ENCODE data around the gene CLDN6. TPM values are rescaled to one million over a fixed set of nuclear protein-coding genes. Genes with fewer than 3 reads are reported as not detected.

The CLDN6 gene, protein sequence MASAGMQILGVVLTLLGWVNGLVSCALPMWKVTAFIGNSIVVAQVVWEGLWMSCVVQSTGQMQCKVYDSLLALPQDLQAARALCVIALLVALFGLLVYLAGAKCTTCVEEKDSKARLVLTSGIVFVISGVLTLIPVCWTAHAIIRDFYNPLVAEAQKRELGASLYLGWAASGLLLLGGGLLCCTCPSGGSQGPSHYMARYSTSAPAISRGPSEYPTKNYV
- 33.0 TPM for total RNA-seq (ENCODE audit: unreplicated experiment)
- long read RNA-seq, partial matches to known transcripts = 0 of 3 reads
- long read RNA-seq, other reads (novel, unspliced or antisense) = 0 of 3 reads

DNA sequence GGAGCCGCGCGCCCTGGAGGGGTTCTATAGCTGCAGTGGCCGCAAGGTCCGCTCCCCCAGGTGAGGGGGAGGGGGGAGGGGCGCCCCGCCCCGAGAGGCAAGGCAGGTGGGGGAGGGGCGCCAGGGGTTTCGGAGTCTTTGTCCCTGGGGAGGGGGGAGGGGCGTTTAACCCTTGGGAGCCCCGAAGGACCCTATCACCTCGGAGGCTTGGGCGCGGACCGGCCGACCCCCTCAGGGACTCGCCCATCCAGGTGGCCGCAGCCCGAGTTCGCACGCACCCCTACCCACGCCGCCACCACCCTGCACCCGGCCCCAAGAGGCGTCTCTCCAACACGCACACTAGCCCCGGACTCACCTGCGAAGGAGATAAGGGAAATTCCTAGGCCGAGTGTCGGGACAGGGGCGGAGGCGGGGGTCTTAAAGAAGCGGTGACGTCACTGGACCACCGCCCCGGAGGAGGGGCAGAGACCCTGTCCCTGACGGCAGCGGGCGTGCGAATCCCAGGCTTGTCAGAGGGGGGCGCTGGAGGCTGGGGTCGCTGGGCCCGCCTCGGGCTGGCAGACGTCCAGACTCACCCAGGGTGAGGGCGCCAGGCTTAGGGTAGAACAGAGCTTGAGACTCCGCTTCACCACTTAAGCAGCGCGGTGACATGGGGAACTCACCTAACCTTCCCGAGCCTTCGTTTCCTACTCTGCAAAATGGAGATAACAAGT lies at the start of gene CLDN6:
Gene CLDN6 (minus strand): TSS at position 390 of the 713 bp plus-strand sequence. CDS start 2,162 bp downstream, outside the sequence.
- peak; percentile 89 for DNase-seq (ENCODE audit: low spot score)
- Mint-ChIP-seq H3K36me3 (ENCODE audit: low read depth, unreplicated experiment) (peaks cover 5% of the 10 kb centered on the region), H3K27ac (ENCODE audit: unreplicated experiment) (peak within 1 kb of the TSS; percentile 70), H3K4me1 (ENCODE audit: unreplicated experiment) (peaks cover 18% of the 10 kb centered on the region), H3K9me3 (ENCODE audit: unreplicated experiment) (no peaks in the 10 kb centered on the region), H3K27me3 (ENCODE audit: unreplicated experiment) (peaks cover 20% of the 10 kb centered on the region), H3K4me3 (ENCODE audit: unreplicated experiment) (peak within 1 kb of the TSS; percentile 86)
- TF ChIP-seq, protein P1, sequence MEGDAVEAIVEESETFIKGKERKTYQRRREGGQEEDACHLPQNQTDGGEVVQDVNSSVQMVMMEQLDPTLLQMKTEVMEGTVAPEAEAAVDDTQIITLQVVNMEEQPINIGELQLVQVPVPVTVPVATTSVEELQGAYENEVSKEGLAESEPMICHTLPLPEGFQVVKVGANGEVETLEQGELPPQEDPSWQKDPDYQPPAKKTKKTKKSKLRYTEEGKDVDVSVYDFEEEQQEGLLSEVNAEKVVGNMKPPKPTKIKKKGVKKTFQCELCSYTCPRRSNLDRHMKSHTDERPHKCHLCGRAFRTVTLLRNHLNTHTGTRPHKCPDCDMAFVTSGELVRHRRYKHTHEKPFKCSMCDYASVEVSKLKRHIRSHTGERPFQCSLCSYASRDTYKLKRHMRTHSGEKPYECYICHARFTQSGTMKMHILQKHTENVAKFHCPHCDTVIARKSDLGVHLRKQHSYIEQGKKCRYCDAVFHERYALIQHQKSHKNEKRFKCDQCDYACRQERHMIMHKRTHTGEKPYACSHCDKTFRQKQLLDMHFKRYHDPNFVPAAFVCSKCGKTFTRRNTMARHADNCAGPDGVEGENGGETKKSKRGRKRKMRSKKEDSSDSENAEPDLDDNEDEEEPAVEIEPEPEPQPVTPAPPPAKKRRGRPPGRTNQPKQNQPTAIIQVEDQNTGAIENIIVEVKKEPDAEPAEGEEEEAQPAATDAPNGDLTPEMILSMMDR (IDR thresholded peaks at IDR 0.05; ENCODE audit: unreplicated experiment) = peak; percentile 73

DNA sequence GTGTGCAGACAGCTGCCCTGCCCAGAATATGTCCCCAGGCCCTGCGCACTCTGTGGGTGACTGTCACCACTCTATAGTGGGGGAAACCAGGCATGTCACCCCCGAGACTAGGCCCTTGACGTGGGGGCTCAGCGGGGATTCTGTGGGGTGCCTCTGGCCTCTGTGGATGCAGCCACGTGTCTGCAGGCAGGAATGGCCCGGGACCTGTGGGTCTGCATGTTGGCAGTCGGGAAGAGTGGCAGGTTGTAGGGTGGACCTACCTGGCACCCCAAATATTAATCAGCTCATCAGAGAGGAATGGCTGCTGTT lies 48.4 kb upstream of the CLDN6 start:
- Mint-ChIP-seq H3K27me3 (ENCODE audit: unreplicated experiment) (peaks cover 4% of the 10 kb centered on the region), H3K4me3 (ENCODE audit: unreplicated experiment) (no peak overlapping the region), H3K9me3 (ENCODE audit: unreplicated experiment) (no peaks in the 10 kb centered on the region), H3K27ac (ENCODE audit: unreplicated experiment) (no peak overlapping the region), H3K36me3 (ENCODE audit: low read depth, unreplicated experiment) (peaks cover 9% of the 10 kb centered on the region), H3K4me1 (ENCODE audit: unreplicated experiment) (no peaks in the 10 kb centered on the region)
- no peak for DNase-seq (ENCODE audit: low spot score)
- TF ChIP-seq, protein P1 (IDR thresholded peaks at IDR 0.05; ENCODE audit: unreplicated experiment) = no peak

DNA sequence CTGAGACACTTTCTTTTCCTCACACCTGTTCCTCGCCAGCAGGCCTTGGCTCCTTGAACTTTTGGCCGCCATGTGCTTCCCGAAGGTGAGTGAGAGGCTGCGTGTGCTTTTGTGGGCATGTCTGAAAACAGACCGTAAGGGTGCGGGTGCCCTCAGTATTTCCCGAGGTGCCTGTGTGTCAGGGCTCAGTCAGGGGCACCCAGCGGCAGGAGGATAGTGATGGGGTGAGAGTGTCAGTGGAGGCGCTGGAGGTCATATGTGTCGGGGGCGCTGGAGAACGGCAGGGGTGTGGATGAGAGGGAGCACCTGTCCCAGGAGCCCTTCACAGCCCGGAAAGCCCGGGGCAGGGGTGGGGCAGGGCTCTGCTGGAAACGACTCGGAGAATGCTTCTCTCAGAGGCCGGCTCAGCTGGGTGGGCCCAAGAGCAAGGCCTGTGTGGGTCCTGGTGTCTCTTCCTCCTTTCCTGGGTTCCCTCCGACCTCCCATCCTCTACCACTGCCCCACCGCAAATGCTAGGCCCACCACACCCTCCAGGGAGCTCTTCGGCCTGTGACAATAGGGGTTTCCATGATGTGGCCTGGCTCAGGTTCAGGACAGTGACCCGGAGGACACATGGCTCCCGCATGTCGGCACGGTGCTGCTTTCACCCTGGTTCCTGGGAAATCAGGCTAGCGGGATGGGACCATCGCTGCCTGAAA lies 47.9 kb upstream of the CLDN6 start:
- peaks cover 9% of the 10 kb centered on the region for H3K36me3 Mint-ChIP-seq (ENCODE audit: low read depth, unreplicated experiment)
- peaks cover 4% of the 10 kb centered on the region for H3K27me3 Mint-ChIP-seq (ENCODE audit: unreplicated experiment)
- DNase-seq (ENCODE audit: low spot score) = no peak
- H3K27ac Mint-ChIP-seq (ENCODE audit: unreplicated experiment) = no peak overlapping the region
- no peak overlapping the region for H3K4me3 Mint-ChIP-seq (ENCODE audit: unreplicated experiment)
- no peaks in the 10 kb centered on the region for H3K9me3 Mint-ChIP-seq (ENCODE audit: unreplicated experiment)
- no peaks in the 10 kb centered on the region for H3K4me1 Mint-ChIP-seq (ENCODE audit: unreplicated experiment)
- TF ChIP-seq, protein P1 (IDR thresholded peaks at IDR 0.05; ENCODE audit: unreplicated experiment) = no peak

DNA sequence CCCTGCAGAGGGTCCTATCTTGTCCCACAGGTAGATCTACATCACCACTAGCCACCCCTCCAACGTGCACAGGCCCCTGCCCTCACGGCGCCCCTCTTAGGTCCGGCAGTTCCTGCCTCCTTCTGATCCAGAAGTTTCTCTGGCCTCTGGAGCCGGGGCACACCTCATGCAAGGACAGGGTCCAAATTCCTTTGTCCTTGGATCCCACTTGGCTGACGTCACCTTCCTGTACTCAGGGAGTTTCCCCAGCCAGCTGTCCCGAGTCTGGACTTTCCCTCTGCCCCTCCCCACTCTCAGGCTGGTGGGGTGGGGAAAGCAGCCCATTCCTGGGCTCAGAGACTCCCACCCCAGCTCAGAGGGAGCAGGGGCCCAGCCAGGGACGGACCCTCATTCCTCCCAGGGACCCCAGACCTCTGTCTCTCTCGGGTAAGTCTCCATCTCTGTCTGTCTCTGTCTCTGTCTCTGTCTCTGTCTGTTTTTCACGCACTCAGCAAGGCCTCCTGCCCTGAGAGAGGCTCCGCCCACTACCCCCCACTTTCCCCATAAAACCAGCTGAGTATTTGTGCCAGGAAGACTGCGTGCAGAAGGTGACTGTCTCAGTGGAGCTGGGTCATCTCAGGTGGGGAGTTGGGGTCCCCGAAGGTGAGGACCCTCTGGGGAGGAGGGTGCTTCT lies 47.2 kb upstream of the CLDN6 start, which contains the start of gene IL32:
Gene IL32 (plus strand): TSS at position 572 of the 673 bp plus-strand sequence. CDS start 172 bp downstream, outside the sequence.
- H3K4me3 Mint-ChIP-seq (ENCODE audit: unreplicated experiment) = no peak within 1 kb of the TSS
- peaks cover 8% of the 10 kb centered on the region for H3K36me3 Mint-ChIP-seq (ENCODE audit: low read depth, unreplicated experiment)
- H3K27ac Mint-ChIP-seq (ENCODE audit: unreplicated experiment) = peak within 1 kb of the TSS; percentile 30
- TF ChIP-seq, protein P1 (IDR thresholded peaks at IDR 0.05; ENCODE audit: unreplicated experiment) = no peak
- peaks cover 3% of the 10 kb centered on the region for H3K4me1 Mint-ChIP-seq (ENCODE audit: unreplicated experiment)
- H3K9me3 Mint-ChIP-seq (ENCODE audit: unreplicated experiment) = no peaks in the 10 kb centered on the region
- no peak for DNase-seq (ENCODE audit: low spot score)
- H3K27me3 Mint-ChIP-seq (ENCODE audit: unreplicated experiment) = peaks cover 7% of the 10 kb centered on the region
